ENCODE measurements around the gene RPS6KA2. TPM values are rescaled to one million over a fixed set of nuclear protein-coding genes. Genes with fewer than 3 reads are reported as not detected.

The RPS6KA2 gene
- total RNA-seq, 1 experiment from 2014 or later, result 7.3 TPM

DNA sequence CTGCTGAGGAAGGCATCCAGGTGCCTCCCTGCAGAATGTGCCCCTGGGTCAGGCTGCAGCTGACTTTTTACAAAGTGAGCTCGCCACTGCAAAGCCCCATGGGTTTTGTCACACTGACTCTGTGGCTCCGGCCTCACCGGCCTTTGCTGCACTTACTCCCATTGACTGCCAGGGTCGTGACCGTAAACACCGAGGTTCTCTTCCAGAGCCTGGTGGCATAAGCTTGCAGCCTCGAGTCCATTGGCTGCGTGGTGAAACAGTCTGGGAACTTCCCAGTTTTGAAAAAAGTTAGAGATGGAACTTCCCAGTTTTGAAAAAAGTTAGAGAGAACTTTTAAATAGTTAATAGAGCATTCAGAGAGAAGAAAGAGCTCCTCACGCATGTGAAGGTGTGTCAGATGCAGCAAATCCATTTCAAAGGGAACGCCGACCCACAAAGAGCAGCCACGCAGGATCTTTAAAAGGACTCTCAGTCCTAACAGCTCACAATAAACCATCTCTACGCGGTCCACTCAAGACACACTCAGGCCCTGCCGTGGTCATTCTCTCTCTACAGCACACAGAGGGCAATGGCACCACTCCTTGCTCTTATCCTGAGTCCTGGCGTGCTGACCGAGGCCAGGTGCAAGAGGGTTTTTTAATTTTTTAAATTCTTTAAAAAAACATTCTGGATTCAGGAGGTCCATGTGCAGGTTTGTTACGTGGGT lies 53.4 kb downstream of the RPS6KA2 start:
- no peak for DNase-seq (ENCODE audit: low read depth)

DNA sequence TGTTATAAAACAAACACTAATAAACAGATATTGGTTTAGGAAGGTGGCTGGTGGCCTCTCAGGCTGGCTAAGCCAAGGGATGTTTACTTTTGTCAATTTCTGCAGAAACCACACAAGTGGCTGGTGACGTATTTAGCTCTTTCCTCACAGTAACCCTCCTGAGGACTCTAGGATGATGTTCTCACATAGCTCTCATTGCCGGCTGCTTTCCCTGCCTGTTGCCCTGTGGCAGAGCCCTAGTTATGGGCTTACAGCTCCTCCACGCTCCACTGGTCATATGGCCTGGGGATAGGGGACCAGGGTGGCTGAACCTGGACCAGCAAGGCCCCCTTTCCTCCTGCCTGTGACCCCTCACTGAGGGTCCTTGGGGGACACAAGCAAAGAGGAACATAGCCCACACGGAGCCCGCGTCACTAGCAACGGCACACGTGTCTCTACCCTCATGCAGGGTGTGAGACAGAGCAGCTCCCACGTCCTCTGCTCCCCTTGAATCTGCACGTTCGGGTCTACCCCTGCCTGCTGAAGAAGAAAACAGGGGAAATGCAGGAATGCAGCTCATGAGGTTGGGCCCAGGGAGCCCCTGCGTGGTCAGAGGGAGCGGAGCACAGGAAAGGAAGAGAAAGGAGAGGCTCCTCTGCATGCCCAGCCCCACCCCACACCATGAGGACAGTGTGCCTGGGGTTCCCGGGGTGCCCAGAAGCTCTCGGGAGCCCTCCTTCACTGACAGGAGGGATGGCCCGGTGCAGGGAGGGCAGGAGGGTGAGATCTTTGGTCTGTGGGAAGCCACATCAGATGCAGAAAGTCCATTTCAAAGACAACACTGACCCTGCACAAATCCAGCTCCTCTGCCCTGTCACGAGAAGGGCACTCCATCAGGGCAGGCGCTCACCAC lies 54.4 kb downstream of the RPS6KA2 start:
- no peak for DNase-seq (ENCODE audit: low read depth)

DNA sequence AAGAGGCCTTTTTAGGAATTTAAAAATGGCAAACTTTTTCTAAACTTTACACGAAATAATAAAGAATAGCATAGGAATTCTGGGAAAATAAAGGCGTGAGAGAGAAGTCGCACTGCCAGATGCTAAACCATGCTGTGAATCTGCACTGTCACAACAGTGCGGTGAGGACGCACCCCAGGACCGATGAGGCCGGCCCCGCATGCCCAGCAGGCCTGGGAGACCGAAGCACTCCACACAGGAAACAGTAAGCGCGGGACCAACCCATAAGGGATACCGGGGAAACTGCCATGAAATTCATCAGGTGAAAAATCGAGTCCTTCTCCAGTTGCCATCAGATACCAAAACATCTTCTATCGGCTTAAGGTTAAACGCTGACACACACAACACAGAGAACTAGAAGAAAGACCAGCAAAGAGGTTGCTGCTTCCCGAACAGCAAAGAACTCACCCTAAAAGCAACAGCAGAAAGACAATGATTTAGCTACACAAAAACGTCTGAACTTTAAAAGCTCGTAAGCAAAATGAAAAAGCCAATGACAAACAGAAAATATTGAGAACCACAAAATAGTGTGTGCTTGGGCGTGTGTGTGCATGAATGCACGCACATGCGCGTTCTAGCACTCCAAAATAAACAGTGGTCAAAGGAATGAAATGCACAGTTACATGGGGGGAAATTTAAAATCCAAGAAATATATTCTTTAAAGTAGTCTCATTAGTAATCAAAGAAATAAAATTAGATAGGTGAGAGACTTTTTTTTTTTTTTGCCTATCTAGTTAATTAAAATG lies 55.9 kb downstream of the RPS6KA2 start:
- DNase-seq (ENCODE audit: low read depth), result no peak

DNA sequence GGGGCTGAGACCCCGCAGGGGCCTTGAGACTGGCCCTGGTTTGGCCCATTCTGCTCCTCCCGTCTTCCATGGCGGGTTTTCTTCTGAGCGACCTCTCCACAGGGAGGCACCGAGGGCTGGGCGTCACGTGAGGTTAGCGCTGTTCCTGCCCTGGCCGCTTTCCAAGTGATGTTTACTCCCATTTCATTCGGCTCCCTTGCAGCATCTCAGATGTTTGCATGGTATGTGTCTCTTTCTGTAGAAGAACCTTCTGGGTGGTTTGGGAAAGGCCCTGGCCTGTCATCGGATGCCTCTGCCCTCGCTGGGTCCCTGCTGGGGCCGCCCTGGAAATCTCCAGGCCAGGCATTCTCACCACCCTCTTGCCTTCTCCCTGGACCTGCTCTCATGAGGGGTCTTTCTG lies 57.8 kb downstream of the RPS6KA2 start:
- DNase-seq (ENCODE audit: low read depth), result no peak

DNA sequence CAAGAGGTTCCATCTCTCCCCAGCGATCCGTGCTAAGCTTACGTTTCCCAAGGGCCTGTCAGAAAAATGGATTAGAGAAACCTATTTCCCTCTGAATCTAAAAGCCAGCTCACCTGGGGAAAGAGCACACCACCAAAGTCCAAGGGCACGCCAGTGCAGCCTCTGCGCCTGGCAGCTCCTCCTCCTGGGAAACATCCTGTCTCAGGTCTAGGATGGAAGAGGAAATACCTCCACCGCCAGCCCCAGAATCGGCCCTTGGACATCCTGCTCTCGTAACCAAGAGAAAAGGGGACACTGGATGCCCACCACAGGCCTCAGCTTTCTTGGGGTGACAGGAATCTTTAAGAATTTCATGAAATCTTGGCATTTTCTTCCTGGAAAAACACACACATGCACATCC lies 59.2 kb downstream of the RPS6KA2 start:
- DNase-seq (ENCODE audit: low read depth), result no peak

DNA sequence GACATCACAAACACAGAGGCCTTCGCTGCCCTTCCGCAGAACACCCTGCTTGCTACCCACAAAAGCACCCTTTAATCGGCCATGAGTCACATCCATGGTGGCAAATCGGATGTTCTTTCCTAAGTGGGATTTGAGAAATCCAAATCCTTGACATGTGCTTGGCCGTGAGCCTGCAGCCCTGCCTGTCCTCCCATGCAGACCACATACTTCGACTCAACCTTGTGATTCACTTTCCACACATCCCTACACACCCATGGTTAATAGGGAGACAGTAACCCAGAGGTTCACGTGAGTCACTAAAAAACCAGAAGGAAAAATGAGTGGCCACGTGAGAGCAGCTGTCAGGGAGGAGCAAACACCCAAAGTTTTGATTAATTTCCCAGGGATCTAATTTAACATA lies 59.9 kb downstream of the RPS6KA2 start:
- DNase-seq (ENCODE audit: low read depth), result peak; percentile 95

DNA sequence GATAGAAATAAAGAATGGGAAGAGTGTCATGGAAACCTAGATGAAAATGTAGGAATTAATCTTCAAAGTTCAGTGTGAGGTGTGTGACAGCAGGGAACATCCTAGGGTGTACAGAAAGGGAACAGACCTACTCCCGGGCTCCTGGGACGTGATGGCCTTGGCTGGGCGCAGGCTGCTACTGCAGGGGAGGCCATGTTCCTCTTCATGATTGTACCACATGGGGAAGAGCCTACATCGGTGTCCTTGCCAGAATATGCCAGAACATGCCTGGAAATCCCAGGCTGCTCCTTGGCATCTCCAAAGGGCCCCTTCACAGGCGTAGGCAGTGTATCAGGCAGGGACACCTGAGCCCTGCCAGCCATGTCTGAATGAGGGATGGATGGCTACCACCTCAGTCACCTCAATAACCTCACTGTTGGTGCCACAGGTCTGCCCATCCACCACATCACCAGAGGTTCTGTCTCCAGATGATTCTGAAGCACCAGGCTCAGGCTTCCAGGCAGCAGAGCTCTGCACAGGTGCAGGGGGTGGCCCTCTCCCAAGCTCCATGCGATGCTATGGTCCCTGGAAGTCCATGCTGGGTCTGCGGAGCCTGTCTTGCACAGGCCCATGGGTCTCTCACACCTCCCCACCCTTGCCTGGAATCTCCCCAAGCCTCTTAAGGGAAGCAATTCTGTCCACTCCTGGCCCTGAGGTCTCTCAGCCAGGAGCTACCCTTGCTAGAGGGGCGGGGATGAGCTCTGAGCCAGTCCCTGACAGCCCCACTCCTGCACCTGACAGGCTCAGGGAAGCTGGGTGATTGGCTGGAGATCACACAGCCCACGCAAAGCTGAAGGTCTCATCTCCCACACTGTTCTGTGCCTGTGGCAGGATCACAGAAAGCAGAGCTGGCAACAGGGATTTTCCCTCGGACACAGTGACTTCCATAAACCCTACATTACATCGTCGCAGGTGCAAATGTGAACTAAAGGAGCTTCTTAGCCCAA lies 60.7 kb downstream of the RPS6KA2 start:
- DNase-seq (ENCODE audit: low read depth), result no peak

DNA sequence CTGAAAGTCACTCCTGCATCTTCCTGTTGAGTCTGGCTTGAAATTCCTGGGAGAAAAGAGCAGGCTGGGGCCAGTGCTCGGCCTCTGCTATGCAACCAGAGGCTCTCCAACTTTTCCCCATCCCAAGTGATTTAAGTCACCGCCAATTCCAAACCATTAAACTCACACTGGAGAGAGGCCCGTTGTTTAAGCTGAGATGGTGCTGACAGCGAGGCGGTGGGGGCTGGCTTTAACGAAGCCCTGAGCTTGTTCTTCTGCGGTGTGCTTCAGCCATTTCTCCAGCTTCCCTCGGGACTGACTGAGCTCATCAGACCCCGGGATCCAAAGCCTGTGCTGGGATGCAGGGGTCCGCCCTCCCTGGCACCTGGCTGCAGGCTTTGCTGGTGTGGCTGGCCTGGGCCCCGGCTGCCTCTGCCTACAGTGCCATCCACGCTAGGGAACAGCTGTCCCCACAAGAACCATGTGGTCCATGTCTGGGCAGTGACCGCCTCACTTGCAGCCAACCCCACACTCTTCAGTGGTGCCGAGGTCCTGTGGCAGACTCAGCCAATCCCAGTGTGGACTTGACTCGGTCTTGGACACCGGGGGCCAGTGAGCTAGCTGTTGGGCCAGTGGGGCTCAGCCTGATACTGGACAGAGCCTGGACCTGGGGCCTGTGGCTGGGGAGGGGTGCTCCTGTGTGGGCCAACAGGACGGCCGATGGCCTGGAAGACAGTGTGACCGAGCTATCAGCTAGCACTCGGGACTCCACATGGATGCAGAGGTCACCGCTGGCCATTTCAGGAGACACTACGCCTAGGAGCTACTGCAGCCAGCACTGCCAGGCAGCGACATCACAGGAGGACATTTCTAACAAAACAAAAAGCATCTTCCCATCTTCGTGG lies 61.7 kb downstream of the RPS6KA2 start:
- DNase-seq (ENCODE audit: low read depth), result no peak

DNA sequence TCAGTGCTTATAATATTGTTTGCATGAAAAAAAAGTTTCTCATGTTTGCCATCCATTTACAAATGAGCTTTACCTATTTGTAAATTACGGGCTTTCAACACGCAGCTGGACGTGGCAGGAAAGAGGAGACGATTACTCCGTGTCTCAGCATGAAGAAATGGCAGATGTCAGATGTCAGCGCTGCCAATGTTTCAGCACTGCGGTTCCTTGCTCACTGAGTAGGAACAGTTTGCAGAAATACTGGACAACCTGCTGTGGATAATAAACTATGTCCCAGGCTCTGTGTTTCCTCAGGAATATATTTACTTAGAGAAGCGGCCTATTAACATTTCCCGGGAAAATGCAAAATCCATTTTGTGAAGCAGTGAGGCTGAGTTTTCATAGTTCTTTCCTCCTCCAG lies 63.2 kb downstream of the RPS6KA2 start:
- no peak for DNase-seq (ENCODE audit: low read depth)

DNA sequence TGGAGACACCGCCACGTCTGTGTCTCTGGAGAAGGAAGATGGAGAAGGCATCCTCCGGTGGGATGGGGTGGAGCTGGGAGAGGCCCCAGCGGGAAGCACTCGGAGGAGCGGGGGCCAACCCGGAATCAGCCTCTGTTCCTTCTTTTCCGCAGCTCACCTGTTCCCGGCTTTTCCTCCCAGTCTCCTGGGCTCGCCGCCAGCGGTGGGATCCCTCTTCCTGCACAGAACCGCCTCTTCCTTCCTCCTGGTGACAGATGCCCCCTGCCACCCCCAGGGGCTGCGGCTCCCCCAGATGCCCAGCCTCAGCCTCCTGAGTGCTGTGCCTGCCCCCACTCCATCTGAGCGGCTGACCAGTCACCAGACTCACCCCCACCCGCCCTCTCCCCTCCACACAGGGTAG lies 63.9 kb downstream of the RPS6KA2 start:
- no peak for DNase-seq (ENCODE audit: low read depth)

DNA sequence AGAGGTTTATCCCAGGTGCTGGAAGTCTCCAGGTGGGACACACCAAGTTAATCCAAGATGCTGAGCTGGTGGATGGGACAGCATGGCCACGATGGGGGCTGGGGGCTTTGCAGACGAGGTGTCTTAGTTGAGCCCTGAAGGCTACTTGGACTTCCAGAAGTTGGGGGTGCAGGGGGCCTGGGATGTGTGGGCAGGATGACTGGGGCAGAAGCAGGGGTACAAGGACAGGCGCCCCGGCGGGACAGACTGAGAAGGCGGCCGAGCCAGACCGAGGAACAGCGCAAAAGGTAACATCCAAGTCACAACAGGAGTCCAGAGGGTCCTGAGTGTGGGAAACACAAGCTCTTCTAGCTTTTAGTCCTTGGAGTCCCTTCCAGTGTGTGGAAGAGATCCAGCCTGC lies 64.3 kb downstream of the RPS6KA2 start:
- no peak for DNase-seq (ENCODE audit: low read depth)

DNA sequence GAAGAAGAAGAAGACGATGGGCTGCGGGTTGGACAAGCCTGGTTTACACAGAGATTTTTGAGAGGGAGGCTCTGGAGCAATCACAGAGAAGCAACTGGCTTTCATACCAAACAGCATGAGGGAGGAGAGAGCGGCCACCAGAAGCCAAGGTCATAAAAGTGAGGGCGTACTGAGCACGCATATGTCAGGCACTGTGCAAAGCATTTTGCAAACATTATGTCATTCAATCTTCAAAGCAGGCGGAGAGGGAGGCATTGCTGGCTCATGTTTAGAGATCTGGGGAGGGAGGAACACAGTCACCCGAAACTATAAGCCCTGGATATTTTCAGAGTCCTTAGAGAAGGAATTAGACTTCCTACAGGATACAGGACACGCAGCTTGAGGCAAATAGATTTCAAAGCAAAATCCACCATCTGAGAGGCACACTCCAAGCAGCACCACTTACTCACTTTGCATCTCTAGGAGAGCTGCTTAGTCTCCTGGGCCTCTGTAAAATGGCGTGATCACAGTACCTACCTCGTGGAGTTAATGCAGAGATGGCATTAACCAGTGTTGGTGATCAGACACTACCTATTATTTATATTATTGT lies 65.2 kb downstream of the RPS6KA2 start:
- DNase-seq (ENCODE audit: low read depth), result no peak

DNA sequence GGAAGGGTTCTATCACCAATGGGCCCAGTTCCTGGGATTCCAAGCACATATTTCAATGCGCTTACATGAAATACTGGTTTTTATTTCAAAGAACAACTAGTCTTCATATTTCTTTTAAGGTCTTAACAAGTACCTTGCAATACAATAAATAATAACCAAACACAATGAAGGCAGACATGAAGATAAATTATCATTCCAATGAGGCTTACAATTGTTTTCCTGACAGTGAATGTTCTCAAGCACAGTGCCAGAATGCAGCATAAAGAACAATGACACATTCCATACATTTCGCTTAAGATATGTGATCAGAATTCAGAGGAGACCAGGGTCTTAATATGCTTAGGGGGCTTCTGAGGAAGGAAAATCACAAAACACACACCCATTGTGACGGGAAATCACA lies 66.8 kb downstream of the RPS6KA2 start:
- DNase-seq (ENCODE audit: low read depth), result no peak

DNA sequence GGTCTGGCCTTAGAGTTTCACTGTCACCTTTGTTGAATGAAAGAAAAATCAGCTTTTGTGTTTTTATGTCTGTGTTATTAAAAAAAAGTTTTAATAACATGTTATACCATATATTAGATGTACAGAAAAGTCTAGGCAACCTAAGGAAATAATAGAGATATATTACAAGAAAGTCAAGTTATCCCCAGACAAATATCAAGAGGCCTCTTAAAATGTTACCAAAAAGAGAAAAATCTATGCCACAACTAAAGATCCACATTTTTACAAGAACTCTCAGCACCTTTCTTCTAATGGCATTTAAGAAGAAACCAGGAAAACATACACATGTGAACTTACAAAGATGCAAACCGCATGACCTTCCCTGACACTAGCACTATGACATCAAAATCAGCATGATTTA lies 67.4 kb downstream of the RPS6KA2 start:
- no peak for DNase-seq (ENCODE audit: low read depth)

DNA sequence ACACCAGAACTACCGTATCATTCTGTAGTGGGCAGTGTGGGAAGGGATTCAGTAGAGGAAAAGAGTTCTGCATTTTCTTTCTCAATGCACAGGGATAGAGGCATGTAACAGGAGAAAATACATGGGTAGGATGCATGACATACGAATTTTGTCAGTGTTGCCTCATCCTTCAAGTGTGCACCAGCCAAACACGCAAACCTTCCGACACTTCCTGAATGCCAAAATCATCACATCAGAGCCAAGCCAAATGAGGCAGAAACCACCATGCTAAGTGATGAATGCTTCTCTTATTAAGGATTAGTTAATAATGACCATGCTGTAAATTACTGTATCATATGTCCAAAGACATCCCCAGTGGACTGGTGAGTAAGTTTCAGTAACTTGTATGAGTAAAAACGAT lies 67.8 kb downstream of the RPS6KA2 start:
- no peak for DNase-seq (ENCODE audit: low read depth)

DNA sequence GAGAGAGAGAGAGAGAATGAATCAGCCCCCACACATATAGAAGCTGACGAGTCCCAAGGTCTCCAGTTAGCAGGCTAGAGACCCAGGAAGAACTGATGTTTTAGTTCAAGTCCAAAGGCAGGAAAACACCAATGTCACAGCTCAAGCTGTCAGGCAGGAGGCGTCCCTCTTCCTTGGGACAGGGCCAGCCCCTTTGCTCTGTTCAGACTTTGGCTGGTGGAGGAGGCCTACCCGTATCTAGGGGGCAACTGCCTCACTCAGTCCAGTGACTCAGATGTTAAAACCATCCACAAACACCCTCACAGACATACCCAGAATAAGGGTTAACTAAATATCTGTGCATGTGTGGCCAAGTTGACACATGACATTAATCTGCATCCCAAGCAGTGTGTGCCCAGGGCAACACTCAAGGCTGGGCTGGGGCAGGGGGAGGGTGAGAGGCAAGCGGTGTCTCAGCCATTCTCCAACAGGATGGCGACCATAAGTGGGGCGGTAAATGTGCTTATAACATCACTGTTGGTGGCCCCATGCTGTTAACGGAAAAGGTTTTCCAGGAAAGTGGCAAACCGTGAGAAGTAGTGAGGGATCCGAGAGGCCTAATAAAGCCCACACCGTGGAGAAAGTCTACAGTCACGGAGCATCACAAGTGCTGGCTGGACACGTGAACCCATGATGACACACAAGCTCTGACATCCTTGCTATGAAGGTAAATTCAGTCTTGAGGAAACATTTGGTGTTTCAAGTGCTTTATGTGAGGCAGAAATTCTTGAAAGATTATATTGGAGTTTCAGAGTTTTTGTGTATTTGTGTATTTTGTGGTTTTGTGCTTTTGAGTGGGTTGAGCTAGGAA lies 68.7 kb downstream of the RPS6KA2 start:
- DNase-seq (ENCODE audit: low read depth), result no peak

DNA sequence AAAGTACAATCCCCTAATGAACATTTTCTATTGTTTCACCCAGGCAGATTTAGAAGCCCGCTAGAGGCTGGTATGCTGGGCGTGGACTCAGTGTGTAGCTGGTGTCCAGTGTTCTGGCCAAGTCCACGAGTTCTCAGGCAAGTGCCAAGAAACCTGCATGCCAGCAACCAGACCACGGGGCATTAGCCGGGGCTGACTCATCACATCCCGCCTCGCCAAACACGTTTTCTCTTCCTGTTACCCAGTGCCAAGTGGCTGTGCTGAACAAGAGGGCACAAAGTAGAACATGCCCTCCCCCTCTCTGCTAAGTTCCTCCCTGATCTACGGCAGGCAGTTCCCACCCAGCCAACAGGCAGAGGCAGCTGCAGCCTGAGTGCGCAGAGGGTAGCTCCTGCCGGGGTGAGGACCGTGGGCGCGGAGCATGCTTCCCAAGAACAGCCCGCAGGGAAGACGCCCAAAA lies 70.2 kb downstream of the RPS6KA2 start:
- DNase-seq (ENCODE audit: low read depth), result peak; percentile 92

DNA sequence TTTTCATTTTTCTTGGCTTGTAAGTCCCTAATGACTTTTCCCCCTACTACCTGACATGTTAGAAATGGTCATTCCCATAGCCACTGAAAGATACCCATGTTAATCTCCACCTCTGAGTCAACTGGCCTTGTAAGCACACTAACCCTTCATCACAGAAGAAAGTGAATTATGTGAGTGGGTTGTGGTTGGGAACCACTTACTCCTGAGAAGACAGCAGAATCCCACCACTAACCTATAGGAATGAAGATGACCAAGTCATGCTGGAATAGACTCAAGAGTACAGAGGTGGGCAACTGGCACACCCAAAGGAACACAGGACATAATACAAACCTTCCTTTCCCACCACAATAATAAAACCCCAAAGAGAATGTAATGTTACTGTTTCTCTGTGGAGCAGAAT lies 70.7 kb downstream of the RPS6KA2 start:
- no peak for DNase-seq (ENCODE audit: low read depth)

DNA sequence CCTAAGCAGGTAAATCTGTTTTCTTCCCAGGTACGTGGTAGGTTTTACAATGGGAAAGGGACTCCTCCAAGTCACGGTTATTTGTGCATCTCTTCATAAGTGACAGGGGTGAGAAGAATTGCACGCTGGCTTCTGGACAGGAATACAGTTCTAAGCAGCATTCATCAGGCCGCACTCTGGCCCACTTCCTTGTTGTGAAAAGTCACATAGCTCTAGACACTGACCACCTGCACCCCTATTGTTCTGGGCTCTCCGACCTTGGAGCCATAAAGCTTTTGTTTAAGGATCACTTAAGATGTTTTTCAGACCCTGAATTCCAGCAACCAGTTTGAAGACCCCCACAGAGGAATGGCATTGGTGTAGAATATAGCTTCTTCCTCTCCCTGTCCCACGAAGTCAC lies 72.0 kb downstream of the RPS6KA2 start:
- DNase-seq (ENCODE audit: low read depth), result no peak

Data from RPMI7951 (cell line).